ENCODE measurements around the gene TMEM255A. TPM values are rescaled to one million over a fixed set of nuclear protein-coding genes. Genes with fewer than 3 reads are reported as not detected.

The TMEM255A gene
- total RNA-seq, 2 donors from 2014 or later: 0.22 to 0.35 TPM

DNA sequence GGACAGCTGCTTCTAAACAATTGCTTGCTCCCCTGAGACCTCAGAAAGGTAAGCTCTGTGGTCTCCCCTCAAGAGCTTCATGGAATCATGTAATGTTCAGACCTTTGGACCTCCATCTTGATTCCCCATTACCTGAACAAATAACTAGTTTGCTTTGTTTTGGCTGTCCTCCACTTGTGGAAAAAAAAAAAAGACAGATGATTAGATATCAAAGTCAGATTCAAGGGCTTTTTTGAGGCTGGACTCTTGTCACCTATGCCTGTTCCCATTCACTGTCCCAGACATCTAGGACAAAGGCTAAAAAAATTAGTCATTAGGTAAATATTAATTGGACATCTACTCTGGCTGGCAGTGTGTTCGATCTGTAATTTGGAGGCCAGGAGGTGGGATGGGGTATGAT lies 13.3 kb downstream of the TMEM255A start:
- H3K4me3 Mint-ChIP-seq: no peak overlapping the region
- no peaks in the 10 kb centered on the region for H3K36me3 Mint-ChIP-seq (ENCODE audit: low read depth)
- H3K27ac ChIP-seq (ENCODE audit: low read depth, low read length): no peak overlapping the region
- no peak overlapping the region for H3K4me3 ChIP-seq (ENCODE audit: low read length)
- H3K27me3 ChIP-seq (ENCODE audit: control insufficient read depth, insufficient read depth, low read length, poor library complexity, severe bottlenecking): no peaks in the 10 kb centered on the region
- DNase-seq: no peak
- no peaks in the 10 kb centered on the region for H3K27me3 Mint-ChIP-seq (ENCODE audit: insufficient read depth)
- H3K4me1 Mint-ChIP-seq: peaks cover 7% of the 10 kb centered on the region
- no peak overlapping the region for H3K9ac ChIP-seq (ENCODE audit: extremely low read depth, low read length, poor library complexity, severe bottlenecking)
- H3K9me3 Mint-ChIP-seq: peaks cover 25% of the 10 kb centered on the region
- 80% methylated on average over 1 of the region's 1 CpG; no CpG with 5 or more reads in 1 of the 2 experiments for WGBS, 2 experiments (ENCODE audit: insufficient coverage in 1 of 2, insufficient read length in 1 of 2)
- H3K9me3 ChIP-seq (ENCODE audit: control insufficient read depth, low read length): no peaks in the 10 kb centered on the region
- H3K27ac Mint-ChIP-seq: no peak overlapping the region
- H3K36me3 ChIP-seq (ENCODE audit: control insufficient read depth, insufficient read depth, low read length): no peaks in the 10 kb centered on the region
- H3K4me1 ChIP-seq (ENCODE audit: control insufficient read depth, insufficient read depth, low read length): no peaks in the 10 kb centered on the region
- TF ChIP-seq, protein P1, sequence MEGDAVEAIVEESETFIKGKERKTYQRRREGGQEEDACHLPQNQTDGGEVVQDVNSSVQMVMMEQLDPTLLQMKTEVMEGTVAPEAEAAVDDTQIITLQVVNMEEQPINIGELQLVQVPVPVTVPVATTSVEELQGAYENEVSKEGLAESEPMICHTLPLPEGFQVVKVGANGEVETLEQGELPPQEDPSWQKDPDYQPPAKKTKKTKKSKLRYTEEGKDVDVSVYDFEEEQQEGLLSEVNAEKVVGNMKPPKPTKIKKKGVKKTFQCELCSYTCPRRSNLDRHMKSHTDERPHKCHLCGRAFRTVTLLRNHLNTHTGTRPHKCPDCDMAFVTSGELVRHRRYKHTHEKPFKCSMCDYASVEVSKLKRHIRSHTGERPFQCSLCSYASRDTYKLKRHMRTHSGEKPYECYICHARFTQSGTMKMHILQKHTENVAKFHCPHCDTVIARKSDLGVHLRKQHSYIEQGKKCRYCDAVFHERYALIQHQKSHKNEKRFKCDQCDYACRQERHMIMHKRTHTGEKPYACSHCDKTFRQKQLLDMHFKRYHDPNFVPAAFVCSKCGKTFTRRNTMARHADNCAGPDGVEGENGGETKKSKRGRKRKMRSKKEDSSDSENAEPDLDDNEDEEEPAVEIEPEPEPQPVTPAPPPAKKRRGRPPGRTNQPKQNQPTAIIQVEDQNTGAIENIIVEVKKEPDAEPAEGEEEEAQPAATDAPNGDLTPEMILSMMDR (conservative IDR thresholded peaks at IDR 0.05): no peak

DNA sequence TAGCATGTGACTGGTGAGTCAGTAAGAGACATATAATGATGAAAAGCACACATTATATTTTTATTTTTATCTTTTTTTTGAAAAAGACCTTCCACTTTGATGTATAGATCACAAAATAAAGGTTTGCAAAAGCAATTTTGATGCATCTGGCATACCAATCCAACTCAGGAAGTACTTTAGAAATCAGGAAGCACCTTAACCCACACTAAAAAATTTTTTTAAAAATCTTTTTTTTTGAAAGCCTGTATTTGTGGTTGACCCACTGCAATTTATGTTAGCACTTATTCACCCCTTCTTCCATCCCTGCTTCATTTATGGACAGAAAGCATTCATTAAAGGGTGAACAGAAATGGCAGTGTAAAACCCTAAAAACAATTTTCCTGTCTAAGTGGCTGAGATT lies 16.6 kb downstream of the TMEM255A start:
- Histone ChIP-seq H3K27me3 (ENCODE audit: control insufficient read depth, insufficient read depth, low read length, poor library complexity, severe bottlenecking) (no peaks in the 10 kb centered on the region), H3K9me3 (ENCODE audit: control insufficient read depth, low read length) (no peaks in the 10 kb centered on the region), H3K4me3 (ENCODE audit: low read length) (no peak overlapping the region), H3K27ac (ENCODE audit: low read depth, low read length) (no peak overlapping the region), H3K36me3 (ENCODE audit: control insufficient read depth, insufficient read depth, low read length) (no peaks in the 10 kb centered on the region), H3K9ac (ENCODE audit: extremely low read depth, low read length, poor library complexity, severe bottlenecking) (no peak overlapping the region), H3K4me1 (ENCODE audit: control insufficient read depth, insufficient read depth, low read length) (no peaks in the 10 kb centered on the region)
- TF ChIP-seq, protein P1 (conservative IDR thresholded peaks at IDR 0.05): no peak
- no peaks in the 10 kb centered on the region for H3K36me3 Mint-ChIP-seq (ENCODE audit: low read depth)
- no peaks in the 10 kb centered on the region for H3K27me3 Mint-ChIP-seq (ENCODE audit: insufficient read depth)
- H3K4me1 Mint-ChIP-seq: no peaks in the 10 kb centered on the region
- DNase-seq: no peak
- H3K27ac Mint-ChIP-seq: no peak overlapping the region
- peaks cover 29% of the 10 kb centered on the region for H3K9me3 Mint-ChIP-seq
- no peak overlapping the region for H3K4me3 Mint-ChIP-seq

DNA sequence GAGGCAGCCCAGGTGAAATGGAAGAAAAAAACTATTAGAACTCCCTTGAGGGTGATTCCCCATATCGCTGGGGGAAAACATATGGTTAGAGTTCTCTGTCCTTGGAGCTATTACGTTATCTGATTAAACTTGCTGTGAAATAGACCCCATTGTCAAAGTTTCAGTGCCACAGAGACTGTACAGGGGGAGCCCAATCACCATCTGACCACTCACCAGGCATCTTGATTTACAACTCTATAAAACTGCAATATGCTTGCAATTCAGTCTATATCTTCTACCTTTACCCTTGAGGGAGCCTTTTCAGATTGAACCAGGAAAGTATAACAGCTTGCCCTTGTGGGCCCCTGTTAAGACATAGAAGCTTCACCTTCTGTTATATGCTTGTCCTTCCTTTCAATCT lies 18.2 kb downstream of the TMEM255A start:
- Mint-ChIP-seq H3K4me1 (no peaks in the 10 kb centered on the region), H3K9me3 (peaks cover 36% of the 10 kb centered on the region), H3K27ac (no peak overlapping the region), H3K4me3 (no peak overlapping the region), H3K27me3 (ENCODE audit: insufficient read depth) (no peaks in the 10 kb centered on the region), H3K36me3 (ENCODE audit: low read depth) (no peaks in the 10 kb centered on the region)
- TF ChIP-seq, protein P1 (conservative IDR thresholded peaks at IDR 0.05): no peak
- Histone ChIP-seq H3K4me3 (ENCODE audit: low read length) (no peak overlapping the region), H3K9me3 (ENCODE audit: control insufficient read depth, low read length) (no peaks in the 10 kb centered on the region), H3K4me1 (ENCODE audit: control insufficient read depth, insufficient read depth, low read length) (no peaks in the 10 kb centered on the region), H3K27me3 (ENCODE audit: control insufficient read depth, insufficient read depth, low read length, poor library complexity, severe bottlenecking) (no peaks in the 10 kb centered on the region), H3K36me3 (ENCODE audit: control insufficient read depth, insufficient read depth, low read length) (no peaks in the 10 kb centered on the region), H3K9ac (ENCODE audit: extremely low read depth, low read length, poor library complexity, severe bottlenecking) (no peak overlapping the region), H3K27ac (ENCODE audit: low read depth, low read length) (no peak overlapping the region)
- no peak for DNase-seq
- 88% methylated on average over 2 of the region's 2 CpGs; no CpG with 5 or more reads in 1 of the 2 experiments for WGBS, 2 experiments (ENCODE audit: insufficient coverage in 1 of 2, insufficient read length in 1 of 2)

All from endodermal cell (in vitro differentiated cells).